Upper lobe of left lung (tissue), 6 donors: Measurements from ENCODE around the gene ROR2. TPM values are rescaled to one million over a fixed set of nuclear protein-coding genes. Genes with fewer than 3 reads are reported as not detected.

ENCODE experiments used
- ATAC-seq, 2 donors: fragments of 200-7000 bp; cut with Tn5 transposase; one replicate each; pipeline ENCODE4 v1.9.1; 2022; ENCODE audit warnings: mild to moderate bottlenecking in 2 of 2, moderate library complexity in 2 of 2; ENCODE audit not compliant: low FRiP score in 2 of 2
- DNase-seq, 2 donors: peaks; one replicate each; pipeline ENCODE4 v3.0.0-alpha.2; 2019 to 2020
- H3K27ac ChIP-seq, 4 donors: fragments of 200-600 bp; sonication (generic); one replicate each; pipeline ENCODE4 v1.5.1; 2016 to 2019
- H3K27me3 ChIP-seq, 4 donors: fragments of 200-600 bp; sonication (generic); one replicate each; pipeline ENCODE4 v1.5.1; 2017 to 2019
- H3K36me3 ChIP-seq, 4 donors: fragments of 200-600 bp; sonication (generic); one replicate each; pipeline ENCODE4 v1.5.1; 2016 to 2019
- H3K4me1 ChIP-seq, 4 donors: fragments of 200-600 bp; sonication (generic); one replicate each; pipeline ENCODE4 v1.5.1; 2018 to 2019
- H3K4me3 ChIP-seq, 4 donors: fragments of 200-600 bp; sonication (generic); one replicate each; pipeline ENCODE4 v1.5.1; 2017 to 2019; ENCODE audit warnings: mild to moderate bottlenecking in 2 of 4, moderate library complexity in 1 of 4
- H3K9me3 ChIP-seq, 4 donors: fragments of 200-600 bp; sonication (generic); one replicate each; pipeline ENCODE4 v1.5.1; 2018 to 2019
- CTCF ChIP-seq, 6 experiments: fragments of 450-650 bp in 4 of 6; fragments of 200-600 bp in 2 of 6; sonication (generic) in 2 of 6; IDR thresholded peaks; one replicate each; pipeline ENCODE4 v1.5.1; 2016 to 2019; ENCODE audit warnings: antibody characterized with exemption in 6 of 6
- EP300 ChIP-seq, 4 donors: sonication (generic); formaldehyde crosslinking; IDR thresholded peaks; one replicate each; pipeline ENCODE4 v1.5.1; 2017; ENCODE audit warnings: antibody characterized with exemption in 4 of 4, control low read depth in 2 of 4
- POLR2A ChIP-seq, 4 donors: fragments of 450-650 bp; IDR thresholded peaks; one replicate each; pipeline ENCODE4 v1.5.1; 2016 to 2017; ENCODE audit warnings: antibody characterized with exemption in 4 of 4, mild to moderate bottlenecking in 2 of 4
- POLR2AphosphoS5 ChIP-seq, 2 donors: sonication (generic); formaldehyde crosslinking; IDR thresholded peaks; one replicate each; pipeline ENCODE4 v1.5.1; 2017; ENCODE audit warnings: antibody characterized with exemption in 2 of 2
- WGBS, 2 donors: methylation state at CpG; one replicate each; pipeline ENCODE4 v1.1.5; 2017 to 2018; 5-methylcytosine and 5-hydroxymethylcytosine counted together
- total RNA-seq, 6 donors: library from RNA; depleted of rRNA in 4 of 6; stranded (reverse); fragments of >200 nt in 4 of 6; gene quantifications; one replicate each; pipeline versions ENCODE4 v1.1.0 to v1.2.1, GENCODE V29; 2016 to 2021
- donor health status: DM: no; HTN: no; CAD: no; lungs with moderate emphysema.
- donor health status: DM: no; HTN: yes; CAD: no; lungs with severe emphysema.

The ROR2 gene
- total RNA-seq, 6 donors from 2014 or later: 2.7 to 8.1 (median 3.4) TPM

- Histone ChIP-seq H3K36me3 (no peaks in the 10 kb centered on the region), H3K4me3 (no peak overlapping the region), H3K4me1 (no peaks in the 10 kb centered on the region), H3K27me3 (no peaks in the 10 kb centered on the region), H3K27ac (no peak overlapping the region), H3K9me3 (no peaks in the 10 kb centered on the region)
- WGBS, 2 donors: 77 to 80% methylated on average over 6 to 8 of the region's 8 CpGs
- TF ChIP-seq EP300 (IDR thresholded peaks at IDR 0.05): no peak
- ATAC-seq (no peak), DNase-seq (no peak)
Measured at GRCh38 chr9:91586282-91586681, 363.7 kb downstream of the ROR2 start.

GRCh38 chr9:91583966-91584365 lies 366.1 kb downstream of the ROR2 start:
- ATAC-seq (no peak), DNase-seq (no peak)
- WGBS, 2 donors: 86 to 92% methylated on average over 8 to 9 of the region's 9 CpGs
- no peaks in the 10 kb centered on the region for H3K9me3 ChIP-seq
- no peak overlapping the region for H3K27ac ChIP-seq
- H3K4me3 ChIP-seq: no peak overlapping the region
- H3K27me3 ChIP-seq: no peaks in the 10 kb centered on the region
- no peaks in the 10 kb centered on the region for H3K4me1 ChIP-seq
- TF ChIP-seq EP300 (IDR thresholded peaks at IDR 0.05) (no peak), POLR2A (IDR thresholded peaks at IDR 0.05) (no peak), CTCF (IDR thresholded peaks at IDR 0.05) (no peak), POLR2AphosphoS5 (IDR thresholded peaks at IDR 0.05) (no peak)
- H3K36me3 ChIP-seq: no peaks in the 10 kb centered on the region

GRCh38 chr9:91583161-91583875 lies 366.7 kb downstream of the ROR2 start:
- no peak for ATAC-seq
- DNase-seq: no peak
- Histone ChIP-seq H3K9me3 (no peaks in the 10 kb centered on the region), H3K27me3 (no peaks in the 10 kb centered on the region), H3K4me3 (no peak overlapping the region), H3K27ac (no peak overlapping the region), H3K36me3 (no peaks in the 10 kb centered on the region), H3K4me1 (no peaks in the 10 kb centered on the region)
- TF ChIP-seq POLR2A (IDR thresholded peaks at IDR 0.05): no peak
- TF ChIP-seq EP300 (IDR thresholded peaks at IDR 0.05): no peak
- no peak for TF ChIP-seq CTCF (IDR thresholded peaks at IDR 0.05)
- TF ChIP-seq POLR2AphosphoS5 (IDR thresholded peaks at IDR 0.05): no peak

GRCh38 chr9:91582181-91582580 lies 367.8 kb downstream of the ROR2 start:
- Histone ChIP-seq H3K4me1 (no peaks in the 10 kb centered on the region), H3K27me3 (no peaks in the 10 kb centered on the region), H3K4me3 (no peak overlapping the region), H3K36me3 (no peaks in the 10 kb centered on the region), H3K9me3 (no peaks in the 10 kb centered on the region), H3K27ac (no peak overlapping the region)
- DNase-seq (no peak), ATAC-seq (no peak)
- TF ChIP-seq EP300 (IDR thresholded peaks at IDR 0.05) (no peak), POLR2A (IDR thresholded peaks at IDR 0.05) (no peak), POLR2AphosphoS5 (IDR thresholded peaks at IDR 0.05) (no peak), CTCF (IDR thresholded peaks at IDR 0.05) (no peak)
- WGBS, 2 donors: 88 to 92% methylated on average over 4 of the region's 4 CpGs

- ATAC-seq (no peak), DNase-seq (no peak)
- TF ChIP-seq POLR2A (IDR thresholded peaks at IDR 0.05) (no peak), EP300 (IDR thresholded peaks at IDR 0.05) (no peak), POLR2AphosphoS5 (IDR thresholded peaks at IDR 0.05) (no peak)
- H3K4me1 ChIP-seq: no peaks in the 10 kb centered on the region
- WGBS, 2 donors: 22 to 39% methylated on average over 2 of the region's 2 CpGs
- H3K36me3 ChIP-seq: no peaks in the 10 kb centered on the region
- H3K4me3 ChIP-seq: no peak overlapping the region
- H3K9me3 ChIP-seq: no peaks in the 10 kb centered on the region
- H3K27ac ChIP-seq: no peak overlapping the region
- H3K27me3 ChIP-seq: no peaks in the 10 kb centered on the region
Measured at GRCh38 chr9:91580136-91580535, 369.9 kb downstream of the ROR2 start.

- Histone ChIP-seq H3K9me3 (no peaks in the 10 kb centered on the region), H3K36me3 (no peaks in the 10 kb centered on the region), H3K4me3 (no peak overlapping the region), H3K27ac (no peak overlapping the region), H3K27me3 (no peaks in the 10 kb centered on the region), H3K4me1 (no peaks in the 10 kb centered on the region)
- no peak for TF ChIP-seq CTCF (IDR thresholded peaks at IDR 0.05)
- TF ChIP-seq POLR2A (IDR thresholded peaks at IDR 0.05): no peak
- ATAC-seq (no peak), DNase-seq (no peak)
- 83 to 85% methylated on average over 2 of the region's 2 CpGs for WGBS, 2 donors
Measured at GRCh38 chr9:91578911-91579310, 371.1 kb downstream of the ROR2 start.
